BLaER1 treated with 17β-estradiol and CSF1 and Interleukin-3, amounts not matched to agents 10 nM and 100 nM (cell line): Measurements from ENCODE around the gene AMBP.
A peak's percentile ranks its signal among the peaks of the same experiment; 100 is the strongest.

Source experiments
- H3K27ac ChIP-seq, 11 experiments: shearing (Covaris generic); formaldehyde crosslinking; 2 replicates each; pipeline ENCODE4 v1.8.1; 2022
- H3K27me3 ChIP-seq, 11 experiments: shearing (Covaris generic); formaldehyde crosslinking; 2 replicates each; pipeline ENCODE4 v1.8.1; 2022
- H3K36me3 ChIP-seq, 11 experiments: shearing (Covaris generic); formaldehyde crosslinking; 2 replicates each; pipeline ENCODE4 v1.8.1; 2022
- H3K4me1 ChIP-seq, 10 experiments: shearing (Covaris generic); formaldehyde crosslinking; 2 replicates each; pipeline ENCODE4 v1.8.1; 2022
- H3K4me2 ChIP-seq, 11 experiments: shearing (Covaris generic); formaldehyde crosslinking; 2 replicates each; pipeline ENCODE4 v1.8.1; 2022
- H3K4me3 ChIP-seq, 10 experiments: shearing (Covaris generic); formaldehyde crosslinking; 2 replicates each; pipeline ENCODE4 v1.8.1; 2022
- H3K9ac ChIP-seq, 11 experiments: shearing (Covaris generic); formaldehyde crosslinking; 2 replicates each; pipeline ENCODE4 v1.8.1; 2022
- H3K9me3 ChIP-seq, 11 experiments: shearing (Covaris generic); formaldehyde crosslinking; replicated peaks in 1 of 11; 2 replicates each; pipeline ENCODE4 v1.8.1; 2022
- H4K20me1 ChIP-seq, 11 experiments: shearing (Covaris generic); formaldehyde crosslinking; 2 replicates each; pipeline ENCODE4 v1.8.1; 2022
- Cebpa-rat ChIP-seq, 11 experiments: shearing (Covaris generic); IDR thresholded peaks; 2 replicates each; pipeline ENCODE4 v1.8.1; 2022

AMBP gene

GRCh38 chr9:114031948-114032840 lies 45.9 kb downstream of the AMBP start:
- no peak for TF ChIP-seq Cebpa-rat (IDR thresholded peaks at IDR 0.05)
- peak overlapping the region in 4 of 11 experiments; percentile 28 to 42 (median 32); a peak in 7 of 22 replicates for H3K4me2 ChIP-seq
- H3K9ac ChIP-seq, result peak overlapping the region in 3 of 11 experiments; percentile 19 to 39 (median 30); a peak in 3 of 22 replicates
- peaks cover 0 to 6% (median 0%) of the 10 kb centered on the region in 11 experiments; a peak in 2 of 22 replicates for H3K9me3 ChIP-seq
- H3K4me3 ChIP-seq, result no peak overlapping the region
- peaks cover 40 to 100% (median 92%) of the 10 kb centered on the region in 11 experiments for H3K36me3 ChIP-seq
- H3K27me3 ChIP-seq, result no peaks in the 10 kb centered on the region
- H3K4me1 ChIP-seq, result peaks cover 6 to 82% (median 59%) of the 10 kb centered on the region in 10 experiments
- peaks cover 0 to 7% (median 0%) of the 10 kb centered on the region in 11 experiments; a peak in 2 of 22 replicates for H4K20me1 ChIP-seq
- peak overlapping the region in 5 of 11 experiments; percentile 17 to 47 (median 26); a peak in 6 of 22 replicates for H3K27ac ChIP-seq

GRCh38 chr9:114031037-114031630 lies 47.0 kb downstream of the AMBP start:
- TF ChIP-seq Cebpa-rat (IDR thresholded peaks at IDR 0.05), result no peak
- Histone ChIP-seq H3K9ac (no peak overlapping the region), H3K4me1 (peaks cover 16 to 92% (median 70%) of the 10 kb centered on the region in 10 experiments), H3K9me3 (no peaks in the 10 kb centered on the region), H3K4me3 (no peak overlapping the region), H3K27ac (no peak overlapping the region), H3K36me3 (peaks cover 30 to 94% (median 88%) of the 10 kb centered on the region in 11 experiments), H3K4me2 (peak overlapping the region in 1 of 11 experiments; percentile 31; a peak in 1 of 22 replicates), H3K27me3 (no peaks in the 10 kb centered on the region), H4K20me1 (peaks cover 0 to 7% (median 0%) of the 10 kb centered on the region in 11 experiments; a peak in 2 of 22 replicates)

- Histone ChIP-seq H3K36me3 (peaks cover 23 to 94% (median 88%) of the 10 kb centered on the region in 11 experiments; a peak in 21 of 22 replicates), H3K9ac (no peak overlapping the region), H3K9me3 (peaks cover 0 to 4% (median 0%) of the 10 kb centered on the region in 11 experiments; a peak in 5 of 22 replicates), H4K20me1 (peaks cover 0 to 7% (median 0%) of the 10 kb centered on the region in 11 experiments; a peak in 1 of 22 replicates), H3K4me1 (peaks cover 18 to 94% (median 72%) of the 10 kb centered on the region in 10 experiments), H3K27ac (no peak overlapping the region), H3K27me3 (no peaks in the 10 kb centered on the region), H3K4me3 (no peak overlapping the region), H3K4me2 (peak overlapping the region in 3 of 11 experiments; percentile 77 to 86 (median 81); a peak in 5 of 22 replicates)
- TF ChIP-seq Cebpa-rat (IDR thresholded peaks at IDR 0.05), result no peak
Measured at GRCh38 chr9:114030364-114030763, 47.7 kb downstream of the AMBP start.

- peaks cover 28 to 94% (median 88%) of the 10 kb centered on the region in 11 experiments for H3K36me3 ChIP-seq
- peak overlapping the region in 3 of 11 experiments; percentile 9 to 39 (median 13); a peak in 3 of 22 replicates for H3K27ac ChIP-seq
- H3K9me3 ChIP-seq, result peaks cover 7 to 12% (median 8%) of the 10 kb centered on the region in 11 experiments
- no peak overlapping the region for H3K4me3 ChIP-seq
- H3K27me3 ChIP-seq, result no peaks in the 10 kb centered on the region
- peak overlapping the region in 9 of 11 experiments; percentile 5 to 86 (median 63); a peak in 16 of 22 replicates for H3K4me2 ChIP-seq
- no peaks in the 10 kb centered on the region for H4K20me1 ChIP-seq
- no peak overlapping the region for H3K9ac ChIP-seq
- H3K4me1 ChIP-seq, result peaks cover 18 to 86% (median 64%) of the 10 kb centered on the region in 10 experiments
- TF ChIP-seq Cebpa-rat (IDR thresholded peaks at IDR 0.05), result no peak
Measured at GRCh38 chr9:114029311-114030170, 48.6 kb downstream of the AMBP start.

- H4K20me1 ChIP-seq, result no peaks in the 10 kb centered on the region
- H3K9ac ChIP-seq, result no peak overlapping the region
- peaks cover 25 to 94% (median 88%) of the 10 kb centered on the region in 11 experiments for H3K36me3 ChIP-seq
- H3K27me3 ChIP-seq, result no peaks in the 10 kb centered on the region
- peaks cover 18 to 77% (median 57%) of the 10 kb centered on the region in 10 experiments for H3K4me1 ChIP-seq
- H3K4me3 ChIP-seq, result no peak overlapping the region
- peak overlapping the region in 8 of 11 experiments; percentile 2 to 86 (median 70); a peak in 13 of 22 replicates for H3K4me2 ChIP-seq
- peak overlapping the region in 5 of 11 experiments; percentile 2 to 71 (median 61); a peak in 4 of 22 replicates for H3K27ac ChIP-seq
- H3K9me3 ChIP-seq, result peaks cover 16 to 21% (median 17%) of the 10 kb centered on the region in 11 experiments
- no peak for TF ChIP-seq Cebpa-rat (IDR thresholded peaks at IDR 0.05)
Measured at GRCh38 chr9:114028646-114029045, 49.5 kb downstream of the AMBP start.

- TF ChIP-seq Cebpa-rat (IDR thresholded peaks at IDR 0.05), result no peak
- Histone ChIP-seq H3K9me3 (peaks cover 22 to 28% (median 24%) of the 10 kb centered on the region in 11 experiments), H3K4me1 (peaks cover 18 to 72% (median 57%) of the 10 kb centered on the region in 10 experiments), H3K9ac (peak overlapping the region in 3 of 11 experiments; percentile 34 to 46 (median 44); a peak in 3 of 22 replicates), H3K27ac (peak overlapping the region in 7 of 11 experiments; percentile 15 to 71 (median 61); a peak in 11 of 22 replicates), H3K27me3 (no peaks in the 10 kb centered on the region), H3K4me2 (peak overlapping the region; percentile 38 to 86 (median 63); a peak in 18 of 22 replicates), H3K4me3 (no peak overlapping the region), H4K20me1 (no peaks in the 10 kb centered on the region), H3K36me3 (peaks cover 28 to 95% (median 85%) of the 10 kb centered on the region in 11 experiments)
Measured at GRCh38 chr9:114027863-114028465, 50.1 kb downstream of the AMBP start.

- no peak for TF ChIP-seq Cebpa-rat (IDR thresholded peaks at IDR 0.05)
Measured at GRCh38 chr9:114027159-114027862, 50.8 kb downstream of the AMBP start.

More at GRCh38 chr9:114027159-114027862, 50.8 kb downstream of the AMBP start:
- Histone ChIP-seq H3K36me3 (peaks cover 29 to 95% (median 84%) of the 10 kb centered on the region in 11 experiments), H3K4me2 (peak overlapping the region; percentile 38 to 86 (median 63)), H3K9ac (peak overlapping the region in 5 of 11 experiments; percentile 34 to 51 (median 44); a peak in 8 of 22 replicates), H3K9me3 (peaks cover 29 to 34% (median 30%) of the 10 kb centered on the region in 11 experiments), H3K4me1 (peaks cover 18 to 66% (median 53%) of the 10 kb centered on the region in 10 experiments), H3K4me3 (no peak overlapping the region), H4K20me1 (no peaks in the 10 kb centered on the region), H3K27me3 (no peaks in the 10 kb centered on the region), H3K27ac (peak overlapping the region in 8 of 11 experiments; percentile 4 to 71 (median 48); a peak in 15 of 22 replicates)
